Measurements from ENCODE around the gene NR3C2.

- TF ChIP-seq CTCF (IDR thresholded peaks at IDR 0.05; ENCODE audit: low read length) (no peak), EZH2phosphoT487 (IDR thresholded peaks at IDR 0.05; ENCODE audit: low read length) (no peak), EZH2 (optimal IDR thresholded peaks at IDR 0.05; ENCODE audit: low read depth, low read length) (no peak)
Measured at GRCh38 chr4:148118179-148118578, 324.0 kb downstream of the NR3C2 start.
